NCI-H69 (cell line): ENCODE data around the gene ZNF148.

Experiments used
- DNase-seq: peaks from one replicate; lab custom pipeline; 2025; lab: John Stamatoyannopoulos, UW

The ZNF148 gene

GRCh38 chr3:125220727-125221429 is 154.2 kb downstream of the ZNF148 start:
- DNase-seq = no peak

- DNase-seq = no peak
Measured at GRCh38 chr3:125220183-125220582, 154.9 kb downstream of the ZNF148 start.

DNA sequence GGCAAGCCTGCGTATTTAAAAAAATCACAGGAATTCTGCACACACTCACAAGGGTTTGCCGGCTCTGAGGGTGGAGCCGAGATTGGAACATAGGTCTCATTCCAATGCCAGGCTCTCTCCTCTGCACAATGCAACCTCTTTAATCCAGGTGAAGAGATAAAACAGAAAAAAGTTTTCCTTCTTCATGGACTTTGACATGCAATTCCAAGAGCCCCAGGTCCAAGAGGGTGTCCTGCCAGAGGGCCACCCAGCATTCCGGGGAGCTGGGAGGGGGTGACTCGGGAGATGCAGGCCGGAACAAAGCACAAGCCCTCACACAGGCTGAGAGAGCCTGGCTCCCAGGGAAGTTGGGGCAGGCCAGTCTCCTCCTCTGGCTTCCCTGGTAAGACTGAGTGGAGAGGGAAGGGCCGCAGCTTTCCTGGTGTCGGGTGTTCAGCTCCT is 155.8 kb downstream of the ZNF148 start:
- no peak for DNase-seq

- no peak for DNase-seq
Measured at GRCh38 chr3:125214738-125215137, 160.4 kb downstream of the ZNF148 start.

GRCh38 chr3:125213946-125214542 is 161.1 kb downstream of the ZNF148 start:
- DNase-seq = no peak

- no peak for DNase-seq
Measured at GRCh38 chr3:125213364-125213755, 161.8 kb downstream of the ZNF148 start.

DNA sequence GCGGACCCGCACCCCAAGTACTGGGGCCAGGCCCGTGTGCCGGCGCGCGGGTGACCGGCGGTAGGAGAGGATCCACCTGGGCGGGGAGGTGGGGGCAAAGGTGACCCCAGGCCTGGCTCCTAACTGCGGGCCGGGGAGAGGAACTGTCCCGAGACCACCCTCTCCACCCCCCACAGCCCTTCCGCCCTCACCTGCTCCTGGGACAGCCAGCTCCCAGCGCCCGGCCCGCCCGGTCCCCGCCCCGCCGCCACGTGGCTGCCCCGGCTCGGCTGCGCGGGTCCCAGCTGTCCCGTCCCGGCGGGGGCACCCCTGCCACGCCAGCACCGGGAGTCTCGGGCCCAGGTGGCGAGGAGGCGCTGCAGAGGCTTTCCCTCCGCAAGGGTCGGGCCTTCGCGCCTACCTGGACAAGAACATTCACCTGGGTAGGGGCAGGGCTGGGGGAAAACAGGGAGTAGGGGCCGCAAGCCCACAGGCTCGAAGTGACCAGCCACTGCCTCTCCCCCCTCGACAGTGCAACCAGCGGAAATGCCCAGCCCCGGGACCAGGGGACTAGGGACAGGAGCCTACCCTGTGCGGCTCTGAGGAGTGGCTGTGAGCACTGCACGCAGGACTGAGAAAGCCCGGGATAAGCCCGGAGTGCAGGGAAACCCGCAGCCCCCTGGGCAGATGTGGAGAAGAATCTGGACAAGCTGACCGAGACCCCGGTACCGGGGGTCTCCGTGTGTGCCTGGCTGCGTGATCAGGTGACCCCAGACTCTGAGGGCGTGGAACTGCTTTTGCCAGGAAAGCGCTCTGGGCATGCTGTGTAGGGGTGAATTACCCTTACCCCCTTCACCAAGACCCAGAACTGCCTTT is 162.4 kb downstream of the ZNF148 start, which contains the start of gene SLC12A8:
TSS of gene SLC12A8 (minus strand) at position 240 of the 855 bp plus-strand sequence. CDS start 1,399 bp downstream, outside the sequence.
- peak; percentile 18 for DNase-seq

GRCh38 chr3:125212091-125212508 is 163.0 kb downstream of the ZNF148 start:
- peak; percentile 28 for DNase-seq

DNA sequence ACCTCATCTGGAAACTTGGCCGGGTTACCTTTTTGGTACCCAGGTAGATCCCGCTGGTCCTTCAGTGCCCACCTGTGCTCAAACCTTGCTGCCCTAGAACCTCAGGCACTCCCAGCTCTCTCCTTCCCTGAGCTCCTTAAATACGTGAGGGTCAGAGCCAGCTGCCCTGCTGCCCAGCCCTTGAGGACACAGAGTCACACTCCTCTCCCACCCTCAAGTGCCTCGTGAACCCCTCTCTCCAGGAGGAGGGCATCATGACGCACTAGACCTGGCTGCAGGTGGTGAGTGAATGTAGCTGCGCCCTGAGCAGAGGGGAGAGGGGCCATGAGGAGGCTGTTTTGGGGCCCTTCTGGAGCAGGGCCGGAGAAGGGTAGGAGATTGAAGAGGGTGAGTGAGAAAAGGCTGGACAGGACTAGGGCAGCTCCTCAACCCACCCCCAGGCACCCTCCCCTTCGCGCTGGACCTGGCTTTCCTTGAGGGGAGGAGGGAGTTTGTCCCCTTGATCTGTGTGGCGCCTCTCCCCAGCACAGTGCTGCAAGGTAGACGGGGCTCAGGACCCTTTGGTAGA is 163.5 kb downstream of the ZNF148 start:
- no peak for DNase-seq

DNA sequence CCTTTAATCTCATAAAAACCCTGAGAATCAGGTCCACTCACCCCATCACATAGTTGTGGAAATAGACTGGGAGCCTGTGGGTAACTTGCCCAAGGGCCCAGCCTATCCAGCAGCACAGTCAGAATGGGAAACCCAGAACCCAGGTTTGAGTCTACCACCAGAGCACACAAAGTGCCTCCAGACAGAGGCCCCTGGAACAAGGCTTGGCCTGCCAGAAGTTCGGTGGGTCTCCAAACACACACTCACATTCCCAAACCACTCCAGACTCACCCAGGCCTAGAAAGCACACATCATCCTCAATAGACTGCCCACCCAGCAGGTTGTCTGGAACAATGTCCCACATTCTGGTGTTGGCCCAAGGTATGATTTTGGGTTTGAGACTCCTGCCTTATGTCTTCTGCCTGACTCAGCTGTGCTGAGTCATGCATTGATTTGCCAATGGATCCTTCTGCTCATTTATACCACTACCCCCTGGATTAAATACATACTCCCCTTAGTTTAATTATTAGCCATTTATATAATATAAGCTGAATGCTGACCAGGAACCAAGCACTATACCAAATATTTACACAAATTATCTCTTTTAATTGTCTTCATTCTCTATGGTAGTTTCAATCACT is 167.1 kb downstream of the ZNF148 start:
- DNase-seq = no peak

DNA sequence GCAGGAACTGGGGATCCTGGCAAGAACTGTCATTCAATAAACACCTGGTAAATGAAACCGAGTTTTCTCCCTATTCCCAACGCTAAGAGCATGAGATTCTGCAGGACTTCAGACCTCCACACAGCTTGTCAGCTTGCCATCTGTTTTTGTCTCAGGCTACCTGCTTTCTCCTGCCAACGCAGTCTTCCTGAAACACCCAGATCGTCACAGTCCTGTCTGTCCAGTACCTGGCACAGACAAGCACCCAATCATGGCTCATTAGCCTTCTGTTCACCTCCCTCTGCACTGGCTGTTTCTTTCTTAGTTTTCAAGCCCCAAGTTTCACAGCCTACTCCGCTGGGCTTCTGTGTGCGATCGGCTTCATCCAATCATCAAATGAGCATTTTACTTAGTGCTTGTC is 167.6 kb downstream of the ZNF148 start:
- DNase-seq = no peak

DNA sequence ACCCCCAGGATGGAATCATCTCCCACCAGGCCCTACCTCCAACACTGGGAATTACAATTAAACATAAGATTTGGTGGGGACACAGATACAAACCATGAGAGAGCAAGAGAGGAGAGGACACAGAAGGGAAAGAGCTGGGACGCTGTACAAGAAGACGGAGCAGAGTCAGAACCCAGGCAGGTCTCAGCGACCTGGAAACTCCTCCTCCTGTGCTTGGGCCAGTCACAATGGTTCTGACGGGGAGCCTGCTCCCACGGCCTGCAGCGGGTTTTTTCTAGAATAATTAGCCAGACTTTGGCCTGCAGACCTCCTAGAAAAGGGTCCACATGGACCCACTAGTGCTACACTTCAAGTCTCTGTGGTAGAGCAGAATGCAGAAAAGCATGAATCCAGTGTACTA is 168.2 kb downstream of the ZNF148 start:
- no peak for DNase-seq

- no peak for DNase-seq
Measured at GRCh38 chr3:125203731-125204130, 171.4 kb downstream of the ZNF148 start.

DNA sequence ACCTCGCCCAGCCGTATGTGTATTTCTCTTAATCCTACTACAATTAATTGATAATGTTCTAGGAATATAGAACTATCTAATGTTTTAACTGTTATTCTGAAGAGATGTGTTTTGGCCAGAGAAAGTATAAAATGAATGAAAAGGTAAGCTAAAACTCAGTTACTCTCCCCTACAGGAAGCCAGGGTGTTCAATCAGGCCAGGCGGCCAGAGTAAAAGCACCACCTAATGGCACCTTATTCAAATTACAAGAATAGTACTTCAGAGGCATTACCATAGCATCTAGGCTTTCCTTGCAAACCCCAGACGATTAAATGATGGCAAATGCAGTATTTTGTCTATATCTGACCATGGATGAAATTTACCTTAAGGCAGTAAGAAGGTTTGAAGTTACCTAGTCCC is 172.9 kb downstream of the ZNF148 start:
- no peak for DNase-seq

DNA sequence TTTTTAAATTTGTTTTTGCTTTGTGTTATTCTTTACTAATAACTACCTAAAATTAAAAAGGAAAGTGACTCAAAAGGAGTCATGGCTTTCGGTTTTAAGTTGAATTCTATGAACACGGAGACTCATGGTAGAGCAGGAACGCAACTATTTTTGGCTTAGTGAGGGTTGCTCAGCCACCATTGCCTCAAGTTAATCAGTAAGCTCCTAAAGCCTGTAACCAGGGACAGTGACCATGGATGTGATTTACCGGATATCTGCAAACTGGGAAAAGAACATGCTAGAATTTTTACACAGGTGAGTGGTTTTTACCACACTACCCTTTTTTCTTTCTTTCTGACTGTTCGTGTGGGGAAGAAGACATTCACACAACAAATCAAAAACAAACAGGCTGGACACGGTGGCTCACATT is 174.4 kb downstream of the ZNF148 start:
- DNase-seq = no peak

DNA sequence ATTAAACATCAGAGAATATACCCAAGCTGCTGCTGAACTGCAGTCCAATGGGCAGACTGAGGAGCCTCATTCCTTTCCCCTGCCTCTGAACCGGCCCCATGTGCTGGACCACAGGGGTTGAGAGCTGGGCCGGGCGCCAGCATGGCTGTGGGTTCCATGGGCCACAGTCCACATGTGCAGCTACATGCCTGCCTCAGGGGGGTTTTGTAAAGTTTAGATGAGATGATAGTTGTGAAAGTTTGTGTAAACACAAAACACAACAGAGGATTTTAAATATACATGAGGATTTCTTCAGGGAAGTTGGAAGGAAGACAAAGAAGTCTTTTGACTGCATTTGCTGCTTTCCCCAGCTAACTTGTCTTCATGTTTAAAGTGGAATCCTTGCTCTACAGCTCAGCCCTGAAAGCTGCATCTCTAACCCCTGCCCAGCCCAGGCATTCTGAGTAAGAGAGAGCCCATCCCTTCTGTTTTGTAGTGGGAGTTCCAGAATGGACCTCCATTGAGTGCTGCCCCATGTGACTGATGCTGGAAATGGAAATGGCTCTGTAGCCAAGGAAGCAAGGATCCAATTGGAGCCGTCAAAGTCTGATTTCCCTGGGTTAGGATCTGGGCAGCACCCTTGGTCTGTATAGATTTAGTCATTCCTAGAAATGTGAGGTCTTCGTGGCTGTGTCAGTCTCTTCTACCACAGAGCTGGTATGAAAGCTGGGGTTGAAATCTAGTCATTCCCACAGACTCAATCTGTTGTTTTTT is 180.1 kb downstream of the ZNF148 start:
- DNase-seq = no peak

DNA sequence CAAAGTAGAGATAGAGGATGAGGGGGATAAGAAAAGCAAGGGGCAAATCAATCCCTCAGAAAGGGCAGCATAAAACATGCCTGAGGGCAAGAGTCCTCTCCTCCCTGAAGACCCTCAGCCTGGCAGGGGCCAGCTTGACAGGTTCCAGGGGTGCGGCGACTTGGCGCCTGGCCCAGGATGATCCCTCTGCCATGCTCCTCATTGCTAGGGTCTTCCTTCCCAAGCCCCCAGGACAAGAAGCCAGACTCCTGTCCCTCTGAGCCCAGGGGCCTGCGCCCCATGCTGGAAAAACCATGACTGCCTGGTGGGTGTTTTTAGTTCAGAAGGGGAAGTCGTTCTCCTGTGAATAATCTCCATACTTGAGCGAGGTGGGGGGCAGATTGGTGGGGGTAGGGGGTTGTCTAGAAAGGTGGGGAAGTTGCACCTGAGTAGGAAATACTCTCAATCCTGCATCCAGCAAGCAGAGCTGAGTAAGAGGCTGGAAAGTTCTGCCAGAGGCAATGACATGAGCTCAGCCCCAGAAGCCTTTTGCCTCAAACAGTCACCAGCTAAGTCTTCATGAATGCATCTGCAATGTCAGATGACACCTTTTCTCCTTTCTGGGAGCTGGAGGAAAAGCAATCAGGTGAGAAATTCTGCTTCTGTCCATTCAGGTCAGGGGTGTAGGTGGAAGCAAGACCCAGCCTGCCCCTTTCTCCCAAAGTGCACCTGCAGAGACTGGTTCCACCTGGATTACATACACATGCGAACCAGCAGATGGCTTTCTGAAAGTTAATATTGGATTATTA is 180.9 kb downstream of the ZNF148 start:
- no peak for DNase-seq

- DNase-seq = no peak
Measured at GRCh38 chr3:125192190-125193035, 182.7 kb downstream of the ZNF148 start.

DNA sequence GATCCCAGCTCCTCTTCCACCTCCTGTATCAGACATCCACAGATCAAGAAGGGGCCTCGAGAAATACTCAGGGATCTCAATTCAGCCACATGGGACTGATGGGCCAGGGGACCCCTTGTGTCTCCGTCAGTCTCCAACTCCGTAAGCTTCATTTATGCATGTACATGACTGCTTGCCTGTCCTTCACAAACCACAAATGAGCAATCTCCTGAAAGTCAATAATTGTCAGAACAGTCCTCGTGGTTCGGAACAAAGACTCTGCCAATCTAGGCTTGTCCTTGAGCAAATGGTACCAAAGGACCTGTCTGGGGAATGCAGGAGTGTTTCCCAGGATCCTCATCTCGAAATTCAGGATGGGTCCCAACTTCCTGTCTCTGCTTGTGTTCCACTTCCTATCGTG is 183.4 kb downstream of the ZNF148 start:
- no peak for DNase-seq
